ENCODE measurements around the gene BCAS1. TPM values are rescaled to one million over a fixed set of nuclear protein-coding genes. Genes with fewer than 3 reads are reported as not detected.

The BCAS1 gene
- total and polyA plus RNA-seq, 2 donors (not counting 3 experiments of a cell fraction or from before 2014, with no cell fraction given): not detected

GRCh38 chr20:54106162-54106561, 35.8 kb upstream of the BCAS1 start:
- DNase-seq (ENCODE audit: low read depth, low spot score) (no peak), FAIRE-seq (no peak)
- no peak overlapping the region for H3K4me2 ChIP-seq (ENCODE audit: insufficient read depth, low read length)
- no peak overlapping the region for H2AFZ ChIP-seq (ENCODE audit: low read depth, low read length)
- dilution Hi-C loops (cut with MboI; ENCODE audit: extremely low pct_ligation_motif_present, low sequenced_read_pairs) (no loop called here), intact Hi-C loops (cut with micrococcal nuclease) (no loop called here)
- no peaks in the 10 kb centered on the region for H3K4me1 ChIP-seq (ENCODE audit: control insufficient read depth, extremely low read depth, insufficient read depth, low read length)
- no peak overlapping the region for H3K27ac ChIP-seq (ENCODE audit: insufficient read depth, low read depth, low read length)
- CTCF ChIA-PET: interaction anchor here (0.9 to 5.0 kb wide), 9 partner anchors 9 to 546 kb away, joined by 3 to 57 read pairs (median 3); no protein-coding TSS in a partner anchor
- H3K79me2 ChIP-seq (ENCODE audit: control insufficient read depth, insufficient read depth, low read length): no peaks in the 10 kb centered on the region
- H3K4me3 ChIP-seq (replicated peaks in 1 of 3; ENCODE audit: insufficient read depth in 1 of 3, low read depth in 1 of 3, low read length in 3 of 3): no peak overlapping the region
- no peaks in the 10 kb centered on the region for H3K9me1 ChIP-seq (replicated peaks; ENCODE audit: control insufficient read depth, extremely low read depth, insufficient read depth, low read length)
- H3K27me3 ChIP-seq (ENCODE audit: control insufficient read depth in 2 of 2, insufficient read depth in 2 of 2, low read length in 2 of 2): peaks cover 0 to 3% of the 10 kb centered on the region in 2 experiments
- no peaks in the 10 kb centered on the region for H4K20me1 ChIP-seq (replicated peaks; ENCODE audit: control insufficient read depth, extremely low read depth, insufficient read depth, low read length)
- H3K9me3 ChIP-seq (replicated peaks; ENCODE audit: control insufficient read depth, insufficient read depth, low read length): no peaks in the 10 kb centered on the region
- no peak for TF ChIP-seq MAX (IDR thresholded peaks at IDR 0.05; ENCODE audit: insufficient read depth, insufficient read length)
- no peaks in the 10 kb centered on the region for H3K36me3 ChIP-seq (ENCODE audit: control insufficient read depth in 2 of 2, extremely low read depth in 1 of 2, insufficient read depth in 2 of 2, low read length in 2 of 2)
- no peak overlapping the region for H3K9ac ChIP-seq (replicated peaks; ENCODE audit: extremely low read depth, insufficient read depth, low read length)
- POLR2A ChIA-PET: no interaction called here
- BruUV-seq (replicated peaks): no TSS peak

DNA sequence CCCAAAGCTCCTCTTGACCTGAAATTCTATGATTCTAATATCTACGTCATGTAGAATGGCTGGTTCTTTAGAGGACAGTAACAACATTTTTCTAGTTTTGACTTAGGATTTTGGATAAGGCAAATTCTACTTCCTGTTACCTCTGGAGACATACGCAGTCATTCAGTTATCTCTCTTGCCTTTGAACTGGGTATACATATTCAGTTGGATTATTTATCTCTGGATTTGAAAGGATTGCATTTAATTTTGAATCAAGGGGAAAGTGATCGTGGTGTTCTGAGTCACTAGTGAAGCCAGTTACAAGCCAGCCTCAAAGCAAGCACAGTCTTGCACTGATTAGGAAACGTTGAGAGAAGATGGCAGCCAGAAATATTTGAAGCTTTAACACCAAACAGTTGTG, 35.3 kb upstream of the BCAS1 start:
- intact Hi-C loops (cut with micrococcal nuclease) (no loop called here), dilution Hi-C loops (cut with MboI; ENCODE audit: extremely low pct_ligation_motif_present, low sequenced_read_pairs) (no loop called here)
- Histone ChIP-seq H3K27ac (ENCODE audit: insufficient read depth, low read depth, low read length) (no peak overlapping the region), H3K9me3 (replicated peaks; ENCODE audit: control insufficient read depth, insufficient read depth, low read length) (no peaks in the 10 kb centered on the region), H3K9me1 (replicated peaks; ENCODE audit: control insufficient read depth, extremely low read depth, insufficient read depth, low read length) (no peaks in the 10 kb centered on the region), H3K27me3 (ENCODE audit: control insufficient read depth in 2 of 2, insufficient read depth in 2 of 2, low read length in 2 of 2) (peaks cover 0 to 3% of the 10 kb centered on the region in 2 experiments), H3K79me2 (ENCODE audit: control insufficient read depth, insufficient read depth, low read length) (no peaks in the 10 kb centered on the region), H3K4me3 (replicated peaks in 1 of 3; ENCODE audit: insufficient read depth in 1 of 3, low read depth in 1 of 3, low read length in 3 of 3) (no peak overlapping the region), H4K20me1 (replicated peaks; ENCODE audit: control insufficient read depth, extremely low read depth, insufficient read depth, low read length) (no peaks in the 10 kb centered on the region), H3K9ac (replicated peaks; ENCODE audit: extremely low read depth, insufficient read depth, low read length) (no peak overlapping the region), H2AFZ (ENCODE audit: low read depth, low read length) (no peak overlapping the region), H3K4me1 (ENCODE audit: control insufficient read depth, extremely low read depth, insufficient read depth, low read length) (no peaks in the 10 kb centered on the region), H3K4me2 (ENCODE audit: insufficient read depth, low read length) (no peak overlapping the region), H3K36me3 (ENCODE audit: control insufficient read depth in 2 of 2, extremely low read depth in 1 of 2, insufficient read depth in 2 of 2, low read length in 2 of 2) (no peaks in the 10 kb centered on the region)
- ChIA-PET POLR2A (no interaction called here), CTCF (interaction anchor here (0.6 to 5.0 kb wide), 9 partner anchors 10 to 546 kb away, joined by 3 to 57 read pairs (median 3); no protein-coding TSS in a partner anchor)
- FAIRE-seq: no peak
- TF ChIP-seq POLR2AphosphoS5 (IDR thresholded peaks at IDR 0.05; ENCODE audit: insufficient read depth, low read depth, low read length) (no peak), JUN (IDR thresholded peaks at IDR 0.05; ENCODE audit: borderline replicate concordance, insufficient read depth, insufficient read length, low read depth) (no peak), POLR2A (IDR thresholded peaks at IDR 0.05; ENCODE audit: low read depth, low read length) (no peak), CTCF (IDR thresholded peaks at IDR 0.05; ENCODE audit: extremely low read depth in 1 of 2, insufficient read depth in 1 of 2, low read depth in 1 of 2, low read length in 2 of 2) (no peak), GATA2 (IDR thresholded peaks at IDR 0.05; ENCODE audit: insufficient read depth, insufficient read length, low read depth, low read length) (no peak), MAX (IDR thresholded peaks at IDR 0.05; ENCODE audit: insufficient read depth, insufficient read length) (no peak), FOS (IDR thresholded peaks at IDR 0.05; ENCODE audit: borderline replicate concordance, insufficient read depth, low read length) (no peak)
- no peak for DNase-seq (ENCODE audit: low read depth, low spot score)
- no TSS peak for BruUV-seq (replicated peaks)
